CMK (cell line): ENCODE results near the gene WNT16.
"Not testable (repeated sequence)": the region's sequence is repeated elsewhere in the genome, so short reads cannot be mapped to it uniquely, and the experiment has no call there.

Experiments
- DNase-seq: peaks from one replicate; pipeline ENCODE4 v3.0.0-alpha.2; 2010; ENCODE audit warnings: low read depth

Gene WNT16, protein sequence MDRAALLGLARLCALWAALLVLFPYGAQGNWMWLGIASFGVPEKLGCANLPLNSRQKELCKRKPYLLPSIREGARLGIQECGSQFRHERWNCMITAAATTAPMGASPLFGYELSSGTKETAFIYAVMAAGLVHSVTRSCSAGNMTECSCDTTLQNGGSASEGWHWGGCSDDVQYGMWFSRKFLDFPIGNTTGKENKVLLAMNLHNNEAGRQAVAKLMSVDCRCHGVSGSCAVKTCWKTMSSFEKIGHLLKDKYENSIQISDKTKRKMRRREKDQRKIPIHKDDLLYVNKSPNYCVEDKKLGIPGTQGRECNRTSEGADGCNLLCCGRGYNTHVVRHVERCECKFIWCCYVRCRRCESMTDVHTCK

DNA sequence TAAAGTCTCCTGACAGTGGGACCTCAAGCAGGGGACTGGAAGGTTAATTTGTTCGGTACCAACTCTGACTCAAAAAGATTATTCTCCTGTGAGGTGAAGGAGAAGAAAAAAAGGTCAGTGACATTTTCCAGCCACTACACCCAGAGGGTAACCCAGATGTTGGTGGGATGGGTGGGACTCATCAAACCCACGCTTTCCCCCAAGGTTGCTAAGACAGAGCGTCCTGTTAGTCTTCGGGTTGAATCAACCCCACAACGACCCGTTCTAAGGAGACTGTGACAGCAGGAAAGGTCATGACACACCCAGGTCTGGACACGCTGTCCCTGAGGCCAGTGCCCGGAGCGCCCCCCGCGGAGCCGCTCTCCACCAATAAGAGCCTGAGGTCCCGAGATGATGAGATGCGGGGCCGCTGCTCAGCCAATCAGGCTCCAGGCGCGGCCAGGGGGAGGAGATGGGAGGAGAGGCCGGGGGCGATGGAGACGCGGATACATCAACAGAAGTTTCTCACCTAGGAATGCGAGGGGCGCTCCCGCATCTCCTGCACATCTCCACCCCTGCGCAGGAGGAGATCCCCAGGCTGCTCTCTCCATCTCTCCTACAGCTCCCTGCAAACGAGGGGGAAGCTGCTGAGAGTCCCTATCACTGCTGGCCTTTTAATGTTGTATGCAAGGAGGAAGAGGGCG is at the start of gene WNT16:
Gene WNT16 (plus strand): TSS at position 493 of the 683 bp plus-strand sequence. CDS start 293 bp downstream, outside the sequence.
- DNase-seq, result no peak

DNA sequence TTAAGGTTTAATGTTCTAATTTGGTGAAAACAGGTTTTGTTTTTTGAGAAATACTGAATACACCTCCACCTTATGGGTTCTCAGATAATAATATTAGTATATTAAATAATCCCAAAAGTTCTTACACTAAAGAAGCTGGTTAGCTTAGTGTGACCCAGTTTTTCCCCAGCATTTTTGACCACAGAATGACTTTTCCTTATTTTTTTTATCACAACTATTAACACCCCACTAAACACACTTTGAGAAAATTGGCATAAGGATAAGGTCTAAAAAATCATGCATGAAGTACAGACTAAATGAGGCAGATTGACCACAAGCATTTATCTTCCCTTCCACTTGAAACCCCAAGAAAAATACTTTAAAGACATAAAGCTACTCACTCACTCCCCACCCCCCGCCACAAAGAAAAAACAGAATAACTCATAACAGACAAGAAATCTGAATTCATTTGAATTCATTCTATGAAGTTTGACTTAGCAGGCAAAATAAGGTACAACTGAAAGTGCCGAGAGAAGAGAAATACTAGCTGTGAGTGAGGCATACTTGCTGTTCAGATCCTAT is 49.7 kb upstream of the WNT16 start:
- no peak for DNase-seq

DNA sequence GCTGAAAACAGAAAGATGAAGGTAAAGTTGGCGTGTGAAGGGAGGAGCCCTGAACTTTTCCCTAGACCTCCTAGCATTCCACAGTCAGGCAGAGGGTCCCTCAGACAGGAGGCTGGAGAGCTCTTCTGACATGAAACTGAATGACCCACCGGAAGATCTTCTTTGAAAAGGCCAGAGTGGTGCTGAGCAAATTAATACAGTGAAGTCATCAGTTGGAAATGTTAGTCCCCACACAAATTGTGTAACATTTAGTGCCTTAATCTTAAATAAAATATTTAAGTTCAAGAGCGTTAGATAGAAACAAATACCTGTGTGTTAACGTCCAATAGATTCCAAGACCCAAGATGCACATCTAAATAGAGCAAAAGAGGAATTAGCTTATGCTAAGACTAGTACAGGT is 49.0 kb upstream of the WNT16 start:
- DNase-seq, result no peak

DNA sequence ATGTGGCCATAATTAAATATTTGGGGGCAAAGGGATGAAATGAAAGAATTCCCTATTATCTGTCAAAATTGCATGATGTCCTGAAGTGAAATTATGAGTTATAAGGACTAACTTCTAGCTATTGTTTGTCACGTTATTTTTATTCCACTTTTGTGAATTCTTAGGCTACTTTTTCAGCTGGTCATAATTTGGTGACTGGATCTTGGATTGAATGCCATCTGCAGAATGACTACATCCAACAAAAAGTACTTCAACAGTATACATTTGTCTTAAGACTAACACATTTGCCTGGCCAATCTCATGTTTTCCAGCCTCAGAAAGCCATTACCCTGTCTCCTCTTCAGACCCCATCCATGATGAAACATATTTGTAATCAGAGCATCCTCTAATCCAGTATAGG is 48.1 kb upstream of the WNT16 start:
- DNase-seq, result no peak

DNA sequence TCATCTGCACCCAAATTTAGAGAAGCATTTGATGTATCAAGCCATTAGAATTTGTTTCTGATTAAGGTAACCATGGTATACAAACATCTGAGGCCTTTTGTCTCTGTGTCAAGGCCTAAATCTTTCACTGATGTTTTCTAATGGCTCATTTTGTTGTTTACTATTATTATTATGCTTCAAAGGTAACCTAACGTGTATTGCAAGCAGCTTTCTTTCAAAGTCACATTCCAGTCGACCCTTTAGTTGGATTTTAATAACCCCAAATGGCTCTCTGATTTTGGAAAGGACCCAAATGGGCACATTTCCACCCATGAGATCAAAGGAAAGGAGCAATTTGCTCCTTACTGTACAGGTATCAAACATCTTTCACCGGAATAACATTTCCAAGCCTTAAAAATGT is 46.7 kb upstream of the WNT16 start:
- no peak for DNase-seq

DNA sequence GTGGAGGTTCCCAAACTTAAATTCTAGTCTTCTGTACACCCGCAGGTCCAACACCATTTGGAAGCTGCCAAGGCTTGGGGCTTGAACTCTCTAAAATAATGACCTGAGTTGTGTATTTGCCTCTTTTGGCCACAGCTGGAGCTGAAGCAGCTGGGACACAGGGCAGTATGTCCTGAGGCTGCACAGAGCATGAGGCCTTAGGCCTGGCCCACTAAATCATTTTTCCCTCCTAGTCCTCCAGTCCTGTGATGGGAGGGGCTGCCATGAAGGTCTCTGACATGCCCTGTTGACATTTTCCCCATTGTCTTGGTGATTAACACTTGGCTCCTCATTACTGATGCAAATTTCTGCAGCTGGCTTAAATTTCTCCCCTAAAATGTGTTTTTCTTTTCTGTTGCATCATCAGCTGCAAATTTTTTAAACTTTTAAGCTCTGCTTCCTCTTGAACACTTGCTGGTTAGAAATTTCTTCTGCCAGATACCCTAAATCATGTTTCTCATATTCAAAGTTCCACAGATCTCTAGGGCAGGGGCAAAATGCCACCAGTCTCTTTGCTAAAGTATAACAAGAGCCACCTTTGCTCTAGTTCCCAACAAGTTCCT is 43.6 kb upstream of the WNT16 start:
- no peak for DNase-seq

DNA sequence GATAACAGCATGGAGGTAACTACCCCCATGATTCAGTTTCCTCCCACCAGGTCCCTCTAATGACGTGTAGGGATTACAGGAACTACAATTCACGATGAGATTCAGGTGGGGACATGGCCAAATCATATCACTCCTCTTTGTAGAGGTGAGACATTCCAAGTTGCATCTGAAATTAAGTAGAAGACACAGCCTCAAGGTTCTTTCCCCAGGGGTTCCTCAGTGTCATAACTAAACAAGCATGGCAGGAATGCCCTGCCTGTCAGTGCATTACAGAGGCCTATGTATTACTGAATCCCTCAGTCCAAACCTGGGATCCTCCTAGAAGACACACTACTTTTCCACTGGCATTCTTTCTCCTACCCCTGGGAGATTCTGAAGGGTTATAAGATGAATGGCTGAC is 42.6 kb upstream of the WNT16 start:
- no peak for DNase-seq

DNA sequence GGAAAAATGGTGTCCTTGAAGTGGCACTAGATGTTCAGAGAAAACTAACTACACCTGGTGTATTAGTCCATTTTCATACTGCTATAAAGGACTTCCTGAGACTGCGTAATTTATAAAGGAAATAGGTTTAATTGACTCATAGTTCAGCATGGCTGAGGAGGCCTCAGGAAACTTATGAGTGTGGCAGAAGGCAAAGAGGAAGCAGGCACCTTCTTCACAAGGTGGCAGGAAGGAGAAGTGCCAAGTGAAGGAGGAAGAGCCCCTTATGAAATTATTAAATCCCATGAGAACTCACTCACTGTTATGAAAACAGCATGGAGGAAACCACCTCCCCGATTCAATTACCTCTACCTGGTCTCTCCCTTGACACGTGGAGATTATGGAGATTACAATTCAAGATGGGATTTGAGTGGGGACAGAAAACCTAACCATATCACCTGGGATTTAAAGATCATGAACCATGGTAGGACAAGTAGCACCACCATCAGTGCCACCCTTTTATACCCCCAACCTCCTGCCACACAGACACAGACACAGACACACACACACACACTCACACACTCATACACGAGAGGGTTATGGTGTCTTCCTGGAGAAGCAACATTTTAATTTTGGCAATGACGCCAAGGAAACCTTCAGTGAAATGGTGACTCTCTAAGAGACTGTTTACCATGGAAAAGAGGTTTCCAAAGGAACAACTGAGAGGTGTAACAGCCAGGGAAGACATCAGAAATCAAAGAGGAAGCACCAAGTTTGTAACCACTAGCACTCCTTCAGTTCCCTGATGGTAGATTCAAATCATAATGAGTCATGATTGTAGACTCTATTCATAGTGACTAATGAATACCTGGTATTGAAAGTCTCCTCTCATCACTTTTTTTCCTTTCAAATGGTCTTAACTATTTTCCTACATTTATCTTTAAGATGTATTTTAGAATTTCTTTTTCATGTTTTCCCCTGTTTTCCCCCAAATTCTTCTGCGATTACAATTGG is 41.8 kb upstream of the WNT16 start:
- no peak for DNase-seq

DNA sequence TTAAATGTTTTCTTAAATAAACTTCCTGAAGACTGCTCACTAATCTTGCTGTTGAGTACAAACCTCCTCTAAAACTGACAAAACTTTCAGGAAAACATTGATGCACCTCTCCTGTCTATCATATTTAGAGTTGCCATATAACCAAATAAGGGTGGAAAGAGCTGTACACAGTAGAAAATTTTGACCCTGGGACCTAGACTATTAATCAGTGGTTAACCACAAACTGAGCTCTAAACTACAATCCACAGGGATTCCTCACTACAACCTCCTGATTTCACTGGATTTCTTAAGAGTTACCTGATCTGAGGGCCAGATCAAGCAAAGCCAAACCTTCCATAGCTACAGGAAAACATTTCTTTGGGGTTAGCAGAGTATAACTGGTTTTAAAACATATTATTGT is 39.9 kb upstream of the WNT16 start:
- no peak for DNase-seq

DNA sequence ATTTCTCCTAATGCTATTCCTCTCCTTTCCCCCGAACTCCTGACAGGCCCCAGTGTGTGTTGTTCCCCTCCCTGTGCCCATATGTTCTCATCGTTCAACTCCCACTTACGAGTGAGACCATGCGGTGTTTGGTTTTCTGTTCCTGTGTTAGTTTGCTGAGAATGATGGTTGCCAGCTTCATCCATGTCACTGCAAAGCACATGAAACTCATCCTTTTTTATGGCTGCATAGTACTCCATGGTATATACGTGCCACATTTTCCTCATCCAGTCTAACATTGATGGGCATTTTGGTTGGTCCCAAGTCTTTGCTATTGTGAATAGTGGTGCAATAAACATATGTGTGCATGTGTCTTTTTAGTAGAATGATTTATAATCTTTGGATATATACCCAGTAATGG is 38.9 kb upstream of the WNT16 start:
- DNase-seq, result not testable (repeated sequence)

DNA sequence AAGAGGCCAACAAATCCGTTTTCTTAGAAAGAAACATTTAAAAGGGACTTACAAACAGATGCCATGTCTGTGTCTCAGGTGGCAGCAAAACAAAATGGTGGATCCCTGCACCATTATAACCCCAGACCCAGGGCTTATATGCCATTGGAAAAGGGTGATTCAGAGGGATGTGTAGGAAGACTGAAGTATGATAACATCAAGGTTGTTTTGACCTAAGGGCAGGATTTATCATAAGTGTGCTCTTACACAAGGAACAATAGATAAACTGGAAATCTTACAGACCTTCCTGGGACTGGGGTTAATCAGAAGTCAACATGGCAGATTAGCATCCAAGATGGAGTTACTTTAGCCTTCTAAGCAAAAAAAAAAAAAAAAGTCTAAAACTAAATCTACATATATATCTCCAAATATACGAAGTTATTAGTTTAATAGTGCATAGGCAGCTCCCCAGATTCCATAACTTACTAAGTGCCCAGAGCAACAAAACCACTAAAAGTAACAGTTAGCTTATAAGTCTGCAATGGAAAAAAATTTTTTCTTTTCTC is 34.3 kb upstream of the WNT16 start:
- DNase-seq, result no peak

DNA sequence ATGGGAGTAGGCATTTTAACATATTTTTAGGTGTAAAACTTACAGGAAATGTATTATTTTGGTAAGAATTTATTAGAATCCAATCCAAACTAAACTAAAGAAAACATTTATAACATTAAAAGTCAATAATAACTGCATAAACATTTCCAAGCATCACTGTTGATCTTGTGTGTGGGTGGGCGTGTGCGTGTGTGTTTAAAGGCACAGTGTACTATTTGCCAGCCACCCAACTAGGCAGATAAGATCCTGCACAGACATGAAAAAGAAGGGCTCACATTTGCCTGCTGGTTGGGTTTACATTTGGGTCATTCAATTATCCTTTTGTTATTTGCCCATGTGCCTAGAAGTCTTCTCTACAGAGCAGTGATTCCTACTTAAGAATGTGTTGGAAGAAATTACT is 31.0 kb upstream of the WNT16 start:
- DNase-seq, result no peak

DNA sequence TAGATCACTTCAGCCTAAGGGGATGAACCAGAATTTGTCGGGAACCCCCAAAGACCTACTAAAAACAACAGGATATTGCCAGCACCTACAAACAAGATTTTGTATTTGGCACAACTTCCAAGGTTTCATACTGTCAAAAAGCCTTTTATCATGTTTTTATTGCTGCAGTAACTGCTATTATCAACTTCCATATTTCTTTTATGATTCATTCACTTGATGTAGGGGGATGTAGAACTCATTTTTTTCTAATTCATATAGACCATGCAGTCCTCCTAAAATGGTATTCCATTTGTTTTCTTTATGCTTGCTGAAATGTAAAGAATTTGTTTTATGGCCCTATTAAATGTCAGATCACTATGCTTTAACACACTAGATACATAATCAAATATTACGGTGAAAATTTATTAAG is 30.0 kb upstream of the WNT16 start:
- DNase-seq, result no peak

DNA sequence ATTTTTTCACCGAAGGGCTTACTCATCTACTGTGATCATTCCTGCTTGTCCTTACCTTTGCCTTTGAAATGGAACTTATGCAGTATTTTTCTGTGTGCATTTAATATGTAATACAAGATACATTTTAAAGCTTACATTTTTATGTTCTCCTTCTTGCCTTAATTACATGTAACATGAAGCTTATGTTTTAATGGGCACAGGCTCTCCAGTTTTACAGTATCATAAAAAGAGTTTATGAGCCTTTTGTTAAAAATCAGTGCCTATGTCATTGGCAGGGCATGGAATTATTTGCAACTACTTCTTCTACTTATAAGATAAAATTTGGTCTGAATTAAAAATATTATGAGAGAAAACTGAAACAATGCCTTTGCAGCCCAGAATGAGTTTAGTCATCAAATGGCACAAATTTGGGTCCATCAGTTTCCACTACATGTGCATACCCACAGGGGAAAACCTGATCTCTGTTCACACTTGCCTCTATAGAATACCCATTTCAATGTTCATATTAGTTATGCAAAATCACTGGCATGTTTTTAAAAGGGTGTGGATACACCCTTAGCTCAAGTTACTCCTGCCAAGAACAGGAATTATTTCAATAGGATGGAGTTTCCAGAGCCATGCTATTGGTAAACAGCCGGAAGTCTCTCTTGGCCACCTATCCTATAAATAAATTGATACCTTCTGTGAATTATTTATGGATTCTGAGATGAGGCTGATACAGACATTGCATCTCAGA is 27.9 kb upstream of the WNT16 start:
- no peak for DNase-seq

DNA sequence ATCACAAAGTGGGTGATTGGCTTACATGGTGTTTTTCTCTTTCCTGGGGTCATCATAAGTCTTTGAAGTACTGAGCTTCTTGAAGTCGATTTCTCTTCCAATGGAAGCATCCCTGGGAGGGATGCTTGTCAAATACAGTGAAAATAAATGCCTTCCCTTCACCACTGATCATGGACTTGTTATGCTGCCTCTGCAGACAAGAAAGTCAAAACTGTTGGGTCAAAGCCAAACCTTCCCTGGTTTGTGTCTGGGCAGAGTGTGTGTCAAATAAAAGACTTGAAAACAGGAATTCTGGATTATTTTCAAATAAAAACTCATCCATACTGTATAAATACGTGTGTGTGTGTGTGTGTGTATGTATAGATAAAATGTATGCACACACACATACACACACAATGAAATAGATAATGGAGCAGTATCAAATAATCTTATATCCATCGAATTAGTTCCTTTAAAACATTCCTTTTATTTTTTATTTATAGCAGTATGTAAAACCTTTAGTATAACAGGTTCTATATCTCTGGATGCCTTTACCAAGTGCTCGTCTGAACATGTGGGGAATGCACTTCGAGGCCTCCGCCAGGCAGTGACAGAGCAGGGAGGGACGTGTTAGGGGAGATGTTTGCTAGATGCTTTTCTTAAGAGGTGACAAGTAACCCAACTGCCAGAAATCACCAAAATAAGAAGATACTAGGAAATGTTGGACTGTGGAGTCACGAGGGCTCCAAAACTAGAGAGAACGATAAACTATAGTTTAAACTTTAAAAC is 27.2 kb upstream of the WNT16 start:
- no peak for DNase-seq

DNA sequence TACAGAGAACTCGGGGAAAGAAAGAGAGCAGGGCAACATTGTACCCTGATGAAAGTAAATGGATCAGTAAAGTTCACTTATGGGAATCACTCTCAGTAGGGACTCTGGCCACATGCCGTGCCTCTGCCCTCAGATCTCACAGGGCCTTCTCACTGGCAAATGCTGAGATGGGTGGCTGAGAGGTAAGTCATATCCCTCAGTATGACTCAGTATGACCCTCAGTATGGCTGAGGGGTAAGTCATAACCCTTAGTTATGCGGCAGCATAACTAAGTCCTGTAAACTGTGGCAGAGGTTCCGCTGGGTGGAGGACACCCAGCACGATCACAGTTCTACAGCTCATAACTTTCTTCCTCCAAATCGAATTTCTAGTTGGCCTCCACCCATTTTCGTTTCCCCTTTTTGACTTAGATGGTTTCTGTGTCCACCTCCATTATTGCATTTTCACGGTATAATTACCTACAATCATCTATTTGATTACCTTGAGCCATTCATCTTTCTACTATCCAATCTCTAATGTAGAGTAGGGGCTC is 26.5 kb upstream of the WNT16 start:
- no peak for DNase-seq

DNA sequence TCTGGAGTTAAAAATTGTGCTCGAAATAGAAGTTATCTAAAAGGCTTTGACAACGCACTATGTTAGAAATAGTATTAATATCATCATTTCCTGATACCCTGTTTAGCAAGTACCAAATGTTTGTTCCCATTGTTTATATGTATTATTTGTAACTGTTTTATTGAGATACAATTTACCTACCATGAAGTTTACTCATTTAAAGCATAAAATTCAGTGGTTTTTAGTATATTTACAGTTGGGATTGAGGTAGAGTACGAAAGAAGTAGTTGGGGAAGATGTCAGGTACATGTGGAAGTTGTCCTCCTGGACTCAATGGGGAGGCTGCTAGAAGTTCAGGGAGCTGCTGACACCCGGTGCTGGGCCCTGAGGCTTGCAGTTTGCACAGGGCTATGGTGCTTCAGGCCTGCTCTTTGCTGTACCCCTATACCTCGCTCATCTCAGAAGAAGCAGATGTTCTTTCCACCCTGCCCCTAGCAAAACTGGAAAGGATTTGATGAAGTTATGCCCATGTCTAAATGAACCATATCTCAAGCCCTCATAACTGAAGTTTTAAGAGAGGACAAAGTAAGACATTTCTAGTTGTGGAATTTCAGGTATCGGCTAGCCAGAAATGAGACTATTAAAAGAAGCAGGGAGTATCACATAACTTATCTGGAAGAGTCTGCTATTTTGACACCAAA is 25.2 kb upstream of the WNT16 start:
- DNase-seq, result no peak

DNA sequence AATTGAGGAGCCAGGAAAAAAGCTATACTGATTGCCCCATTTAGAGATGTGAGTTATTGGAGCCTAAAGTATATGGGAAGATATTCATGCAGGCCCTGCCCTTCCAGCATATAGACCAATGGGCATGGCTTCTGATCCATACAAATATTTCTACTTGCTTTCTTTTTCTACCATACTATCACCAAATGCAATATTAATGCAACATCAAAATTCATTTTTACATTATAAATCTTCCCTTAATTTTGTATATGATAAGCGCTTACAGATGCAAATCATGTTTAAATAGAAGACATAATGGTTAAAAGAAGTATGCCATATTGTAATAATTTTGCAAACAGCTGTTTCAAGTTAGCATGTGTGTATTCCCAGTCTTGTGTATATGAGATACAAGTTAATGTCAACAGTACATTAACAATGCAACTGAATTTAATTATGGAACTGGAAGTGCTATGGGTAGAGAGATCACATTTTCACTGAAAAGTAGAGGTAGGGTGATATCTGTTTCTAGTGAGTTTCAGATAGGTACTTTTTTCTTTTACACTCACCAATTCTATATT is 24.6 kb upstream of the WNT16 start:
- DNase-seq, result no peak

DNA sequence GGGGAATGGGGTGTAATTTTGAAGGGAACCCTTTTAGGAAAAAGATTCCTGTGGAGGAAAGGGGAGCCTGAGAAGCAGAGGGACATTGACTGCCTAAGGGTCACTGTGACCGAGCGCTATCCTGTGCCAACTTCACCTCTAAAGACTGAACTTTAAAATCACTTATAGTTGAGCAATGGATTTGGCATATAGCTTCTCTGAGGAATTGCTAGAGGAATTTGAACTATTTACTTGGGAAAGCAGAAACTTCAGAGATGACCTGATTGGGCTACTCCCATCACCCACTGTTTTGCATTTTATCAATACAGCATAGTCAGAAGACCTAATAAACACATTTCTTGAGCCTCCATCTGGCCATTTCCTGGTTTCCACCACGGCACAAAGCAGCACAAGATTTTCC is 23.7 kb upstream of the WNT16 start:
- DNase-seq, result no peak
